Placental epithelial cell (primary cell): ENCODE measurements around the gene CCDC38. TPM values are rescaled to one million over a fixed set of nuclear protein-coding genes. Genes with fewer than 3 reads are reported as not detected.

ENCODE experiments used
- total RNA-seq: library from RNA; depleted of rRNA; stranded (reverse); fragments of >200 nt; gene quantifications from 2 replicates; pipeline ENCODE4 v1.2.3, GENCODE V29; 2012

CCDC38 gene
- total RNA-seq: under 0.01 and 0.11 TPM in 2 replicates

GRCh38 chr12:95942524-95943329 lies at the start of gene CCDC38:
Gene CCDC38, minus strand, starts transcription at chr12:95942614. Its CDS starts 6,105 bp downstream, at chr12:95936509.

DNA sequence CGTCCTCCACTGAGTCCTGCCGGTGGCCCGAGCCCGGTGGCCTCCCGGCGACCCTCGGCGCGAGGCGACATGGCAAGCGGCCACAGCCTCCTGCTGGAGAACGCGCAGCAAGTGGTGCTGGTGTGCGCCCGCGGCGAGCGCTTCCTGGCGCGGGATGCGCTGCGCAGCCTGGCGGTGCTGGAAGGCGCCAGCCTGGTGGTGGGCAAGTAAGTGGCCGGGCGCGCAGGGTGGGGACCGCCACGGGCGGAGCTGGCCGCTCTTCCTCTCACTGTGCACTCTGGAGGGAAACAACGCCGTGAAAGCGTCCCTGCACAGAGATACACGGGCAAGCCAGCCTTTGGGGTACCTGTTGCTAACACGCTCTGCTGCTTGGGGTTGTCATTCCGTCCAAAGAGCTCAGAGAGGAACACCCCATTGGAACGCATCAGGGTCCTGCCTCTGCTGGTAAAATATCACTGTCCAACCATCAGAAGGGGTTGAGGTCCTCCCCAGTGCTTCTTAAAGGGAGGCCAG lies 972 bp upstream of the CCDC38 start, which contains the start of gene AMDHD1:
TSS of gene AMDHD1 (plus strand) at position 2 of the 513 bp plus-strand sequence. CDS start at position 70, 68 bp downstream.

GRCh38 chr12:95858451-95859343 lies 83.7 kb downstream of the CCDC38 start, which contains the start of gene SNRPF:
Gene SNRPF, plus strand, starts transcription at chr12:95858952. Its CDS starts 122 bp downstream, at chr12:95859074.

Other genes with a start within 250 kb of the CCDC38 start
- 7.1 and 78.1 TPM in 2 replicates for gene NTN4, start 151.8 kb downstream of the CCDC38 start, total RNA-seq
- gene SNRPF, start 83.7 kb downstream of the CCDC38 start, total RNA-seq: 5.5 and 8.8 TPM in 2 replicates
- 0.39 and 0.76 TPM in 2 replicates for gene AMDHD1, start 717 bp upstream of the CCDC38 start, total RNA-seq
- gene HAL, start 53.7 kb upstream of the CCDC38 start, total RNA-seq: not detected in 2 replicates
- 60.9 and 70.3 TPM in 2 replicates for gene LTA4H, start 93.0 kb upstream of the CCDC38 start, total RNA-seq